GM23248 (cell line): Measurements from ENCODE around the gene AMIGO1.

ENCODE experiments used
- EZH2 ChIP-seq: fragments of 200-600 bp; sonication (generic); IDR thresholded peaks from 2 replicates; pipeline ENCODE4 v1.6.1; 2018; ENCODE audit warnings: antibody characterized with exemption, mild to moderate bottlenecking; ENCODE audit not compliant: insufficient read depth, poor library complexity, severe bottlenecking
- EZH2phosphoT487 ChIP-seq: fragments of 200-600 bp; sonication (generic); IDR thresholded peaks from 2 replicates; pipeline ENCODE4 v1.6.1; 2018; ENCODE audit warnings: antibody characterized with exemption, moderate library complexity, mild to moderate bottlenecking, low read depth; ENCODE audit not compliant: insufficient read depth

DNA sequence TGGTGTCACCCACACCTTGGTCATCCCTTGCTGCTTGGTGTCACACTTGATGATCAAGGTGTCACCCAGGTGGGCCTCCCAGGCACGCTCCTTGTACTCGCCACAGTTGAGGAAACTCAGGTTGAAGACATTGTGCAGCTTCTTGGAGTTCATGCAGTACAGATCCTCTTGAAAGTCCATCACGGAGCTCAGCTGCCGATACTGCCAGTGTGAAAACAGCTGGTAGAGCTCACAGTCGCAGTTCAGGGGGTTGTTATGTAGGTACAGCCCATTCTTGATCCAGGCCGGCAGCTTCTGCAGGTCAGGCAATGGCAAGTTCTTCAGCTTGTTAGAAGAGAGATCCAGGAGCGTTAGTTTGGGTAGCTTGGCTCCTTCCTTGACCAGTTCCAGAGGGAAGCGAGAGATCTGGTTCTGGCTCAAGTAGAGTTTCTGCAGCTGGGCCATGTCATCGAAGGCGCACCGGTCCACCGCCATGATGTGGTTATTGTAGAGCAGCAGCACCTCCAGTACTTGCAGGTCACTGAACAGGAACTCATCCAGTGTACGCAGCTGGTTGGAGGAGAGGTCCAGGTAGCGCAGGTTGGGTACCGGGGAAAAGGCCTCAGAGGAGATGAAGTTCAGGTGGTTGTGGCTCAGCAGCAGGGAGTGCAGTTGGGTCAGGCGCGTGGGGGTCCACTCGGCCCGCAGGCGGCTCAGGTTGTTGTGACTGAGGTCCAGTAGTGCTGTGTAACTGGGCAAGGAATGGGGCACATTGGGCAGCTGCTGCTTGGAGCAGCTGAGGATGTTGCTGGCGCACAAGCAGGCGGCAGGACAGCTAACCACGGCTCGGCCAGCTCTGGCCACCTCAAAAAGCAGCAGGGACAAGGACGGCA lies 1.3 kb downstream of the AMIGO1 start:
- TF ChIP-seq EZH2phosphoT487 = no peak
- no peak for TF ChIP-seq EZH2
